GM19468 (cell line): Measurements from ENCODE around the gene SYNDIG1L.
"Not testable (repeated sequence)": the region's sequence is repeated elsewhere in the genome, so short reads cannot be mapped to it uniquely, and the experiment has no call there.

Source experiments
- ATAC-seq: cut with Tn5 transposase; IDR thresholded peaks from one replicate; pipeline ENCODE4 v1.9.1; 2021; ENCODE audit warnings: mild to moderate bottlenecking, moderate library complexity, moderate number of reproducible peaks; ENCODE audit not compliant: unreplicated experiment; ENCODE audit errors: extremely low read depth

SYNDIG1L gene

GRCh38 chr14:74405663-74406062 is 20.3 kb downstream of the SYNDIG1L start:
- no peak for ATAC-seq

DNA sequence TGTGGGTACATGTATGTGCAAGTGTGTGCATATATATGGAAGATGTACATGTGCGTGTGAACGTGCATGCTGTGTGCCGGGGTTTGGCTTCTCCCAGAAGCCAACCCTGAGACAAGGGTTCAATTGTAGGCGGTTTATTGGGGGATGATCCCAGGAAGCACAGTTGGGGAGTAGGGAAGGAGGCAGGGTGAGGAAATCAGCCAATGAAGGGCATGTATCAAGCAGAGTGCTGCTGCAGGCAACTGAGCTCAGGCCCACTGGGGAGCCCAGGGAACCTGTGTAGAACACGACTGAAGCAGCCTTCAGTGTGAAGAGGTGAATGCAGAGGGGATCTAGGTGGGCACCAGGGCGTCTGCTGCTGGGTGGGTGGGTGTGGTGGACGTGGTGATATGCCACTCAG is 21.6 kb downstream of the SYNDIG1L start:
- no peak for ATAC-seq

GRCh38 chr14:74403619-74404417 is 22.2 kb downstream of the SYNDIG1L start:
- ATAC-seq: no peak

- no peak for ATAC-seq
Observed at GRCh38 chr14:74402401-74403251, 23.4 kb downstream of the SYNDIG1L start.

DNA sequence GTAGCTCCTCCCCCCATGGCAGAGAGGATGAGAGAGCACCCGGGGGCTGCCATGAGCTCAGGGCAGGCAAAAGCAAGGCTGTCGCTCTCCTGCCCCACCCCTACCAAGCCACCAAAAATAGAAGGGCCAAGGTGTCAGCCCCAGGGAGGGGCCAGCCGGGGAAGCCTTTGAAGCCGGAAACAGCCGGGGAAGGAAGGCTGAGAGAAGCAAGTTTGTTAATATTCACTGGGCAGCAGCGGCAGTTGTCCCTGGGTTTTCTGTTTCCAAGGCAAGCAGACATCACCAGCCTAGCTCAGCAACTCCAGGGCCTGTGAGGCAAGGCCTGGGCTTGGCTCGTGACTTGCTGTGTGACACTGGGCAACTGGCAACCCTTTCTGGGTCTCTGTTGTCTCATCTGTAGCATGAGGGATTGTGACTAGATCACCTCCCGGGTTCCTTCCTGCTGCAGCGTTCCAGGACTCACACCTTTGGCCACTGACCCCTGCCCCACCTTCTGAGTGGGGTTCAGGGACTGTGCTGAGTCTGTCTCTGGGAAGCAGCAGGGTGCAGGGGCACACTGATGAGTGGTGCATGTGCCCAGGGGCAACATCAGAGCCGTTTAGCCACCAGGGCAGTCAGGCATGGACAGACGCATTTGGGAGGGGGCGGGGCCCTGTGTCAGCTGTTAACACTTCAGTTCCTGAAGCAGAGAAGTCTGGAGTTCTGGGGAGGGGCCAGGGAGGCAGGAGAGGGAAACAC is 24.3 kb downstream of the SYNDIG1L start:
- peak; percentile 37 for ATAC-seq

DNA sequence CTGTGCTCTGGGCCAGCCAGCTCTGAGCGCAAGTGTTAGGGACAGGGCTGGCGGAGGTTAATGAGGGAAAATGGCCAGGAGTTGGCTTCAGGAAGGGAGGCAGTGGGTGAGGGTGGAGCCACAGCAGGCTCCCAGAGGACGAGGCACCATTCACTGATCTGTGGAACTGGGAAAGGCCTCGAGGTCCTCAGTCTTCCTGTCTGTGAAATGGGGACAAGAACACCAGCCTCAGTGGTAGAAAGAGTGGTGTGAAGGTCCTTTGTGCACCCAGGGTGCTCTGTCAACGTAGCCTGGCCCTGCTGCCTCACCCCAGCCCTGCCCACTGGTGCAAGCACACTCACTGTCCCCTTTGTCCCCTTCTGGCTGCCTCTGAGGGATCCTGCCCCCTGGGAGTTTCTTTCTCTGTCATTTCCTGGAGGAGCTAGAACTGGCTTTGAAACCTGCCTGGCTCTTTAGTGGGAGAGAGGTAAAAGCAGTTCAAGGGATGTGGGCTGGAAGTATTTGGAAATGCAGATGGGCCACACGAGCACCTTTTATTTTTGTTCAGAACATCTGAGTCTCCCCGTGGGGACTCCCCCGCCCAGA is 25.0 kb downstream of the SYNDIG1L start:
- ATAC-seq: no peak

DNA sequence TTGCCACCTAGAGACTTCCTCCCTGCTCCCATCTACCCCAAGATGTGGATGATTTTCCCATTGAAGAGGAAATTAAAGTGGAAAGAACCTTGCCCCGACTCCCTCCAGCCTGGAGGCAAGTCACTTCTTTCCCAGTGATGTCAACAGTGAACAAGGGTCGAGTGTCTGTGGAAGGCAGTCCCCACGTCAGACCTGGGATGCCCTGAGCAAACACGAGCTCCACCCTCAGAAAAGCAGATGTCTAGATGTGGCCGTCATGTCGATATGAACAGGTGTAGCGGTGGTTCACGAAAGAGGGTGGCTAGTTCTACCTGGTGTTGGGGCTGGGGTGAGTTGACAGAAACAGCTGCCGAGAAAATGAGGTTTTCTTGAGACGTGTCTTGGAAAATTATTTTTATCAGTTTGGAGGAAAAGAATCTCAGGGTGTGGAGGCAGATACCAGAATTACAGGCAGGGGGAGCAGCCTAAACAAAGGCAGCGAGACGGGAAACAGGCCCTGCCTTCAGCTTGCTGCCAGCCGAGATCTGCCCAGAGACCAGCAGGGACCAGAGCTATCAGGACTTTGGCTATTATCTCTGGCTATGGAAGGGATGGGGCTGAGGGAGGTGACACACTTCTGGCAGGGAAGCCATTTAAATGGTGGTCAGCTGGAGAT is 25.9 kb downstream of the SYNDIG1L start:
- no peak for ATAC-seq

DNA sequence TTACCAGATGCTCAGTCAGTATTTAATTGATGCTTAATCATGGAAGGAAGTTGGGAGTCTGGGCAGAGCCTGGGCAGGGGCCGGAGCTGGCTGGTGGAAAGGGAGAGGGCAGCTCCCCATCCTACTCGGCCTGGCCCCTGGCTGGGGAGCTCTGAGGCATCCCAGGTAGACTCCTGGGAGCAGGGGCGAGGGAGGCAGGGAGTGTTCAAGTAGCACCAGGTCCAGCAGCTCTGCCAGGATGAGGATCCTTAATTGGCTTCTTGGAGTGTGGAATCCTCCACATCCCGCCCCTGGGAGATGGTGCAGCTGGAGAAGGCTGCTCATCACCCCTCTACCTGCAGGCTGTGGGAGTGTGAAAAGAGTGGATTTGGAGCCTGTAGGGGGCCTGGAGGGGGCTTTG is 30.9 kb downstream of the SYNDIG1L start:
- ATAC-seq: no peak

DNA sequence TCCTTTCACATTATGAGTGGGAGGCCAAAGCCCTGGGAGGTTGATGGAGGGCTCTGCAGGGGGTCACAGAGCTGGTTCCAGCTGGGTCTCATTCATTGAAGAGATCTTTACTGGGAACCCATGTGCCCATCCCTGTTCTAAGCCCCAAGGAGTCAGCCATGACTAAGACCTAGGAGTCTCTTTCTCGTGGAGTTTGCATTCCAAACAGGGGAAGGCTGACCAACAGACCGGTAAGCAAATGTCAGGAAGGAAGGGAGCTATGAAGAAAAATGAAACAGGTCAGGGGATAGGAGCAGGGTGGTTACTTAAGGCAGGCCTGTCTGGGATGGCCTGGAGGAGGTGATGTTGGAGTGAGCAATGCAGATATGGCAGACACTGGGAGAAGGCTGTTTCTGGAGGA is 31.5 kb downstream of the SYNDIG1L start:
- ATAC-seq: no peak

- no peak for ATAC-seq
Observed at GRCh38 chr14:74392616-74393570, 33.1 kb downstream of the SYNDIG1L start.

GRCh38 chr14:74391479-74391878 is 34.5 kb downstream of the SYNDIG1L start:
- no peak for ATAC-seq

GRCh38 chr14:74390505-74390904 is 35.5 kb downstream of the SYNDIG1L start:
- ATAC-seq: not testable (repeated sequence)

- ATAC-seq: no peak
Observed at GRCh38 chr14:74389980-74390379, 36.0 kb downstream of the SYNDIG1L start.

- ATAC-seq: no peak
Observed at GRCh38 chr14:74382231-74382630, 43.8 kb downstream of the SYNDIG1L start.

DNA sequence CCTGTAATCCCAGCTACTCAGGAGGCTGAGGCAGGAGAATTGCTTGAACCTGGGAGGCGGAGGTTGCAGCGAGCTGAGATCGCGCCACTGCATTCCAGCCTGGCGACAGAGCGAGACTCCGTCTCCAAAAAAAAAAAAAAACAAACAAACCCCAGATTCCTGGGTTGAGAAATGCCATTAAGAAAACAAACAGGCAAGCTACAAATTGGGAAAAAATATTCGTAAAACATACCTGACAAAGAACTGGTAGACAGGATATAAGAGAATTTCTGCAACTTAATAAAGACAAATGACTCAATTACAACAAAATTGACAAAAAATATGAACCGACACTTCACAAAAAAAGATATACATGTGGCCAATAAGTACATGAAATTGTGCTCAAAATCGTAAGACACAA is 44.4 kb downstream of the SYNDIG1L start:
- not testable (repeated sequence) for ATAC-seq

- ATAC-seq: no peak
Observed at GRCh38 chr14:74380845-74381244, 45.2 kb downstream of the SYNDIG1L start.

- no peak for ATAC-seq
Observed at GRCh38 chr14:74380172-74380571, 45.8 kb downstream of the SYNDIG1L start.

- ATAC-seq: no peak
Observed at GRCh38 chr14:74377976-74378690, 47.9 kb downstream of the SYNDIG1L start.
